Mesendoderm (in vitro differentiated cells): ENCODE results near the gene RAP1GAP2.

ENCODE experiments used
- DNase-seq: peaks from one replicate; pipeline ENCODE4 v3.0.0; 2013
- H2AK5ac ChIP-seq: 2 replicates; pipeline ENCODE4 v1.6.1; 2013; ENCODE audit warnings: low read length, inconsistent platforms
- H2BK120ac ChIP-seq: 2 replicates; pipeline ENCODE4 v1.6.1; 2013; ENCODE audit warnings: low read depth, mild to moderate bottlenecking, low read length, moderate library complexity, mixed read lengths
- H2BK15ac ChIP-seq: replicated peaks from 2 replicates; pipeline ENCODE4 v1.6.1; 2013; ENCODE audit warnings: low read depth, mild to moderate bottlenecking, moderate library complexity
- H2BK5ac ChIP-seq: 2 replicates; pipeline ENCODE4 v1.6.1; 2013; ENCODE audit warnings: low read length, inconsistent platforms
- H3K18ac ChIP-seq: 2 replicates; pipeline ENCODE4 v1.6.1; 2013; ENCODE audit warnings: mild to moderate bottlenecking, low read length, mixed read lengths
- H3K23ac ChIP-seq: one replicate; pipeline ENCODE4 v1.6.1; 2013; ENCODE audit warnings: low read length
- H3K27ac ChIP-seq: 2 replicates; pipeline ENCODE4 v1.5.1; 2013; ENCODE audit warnings: low read depth, mild to moderate bottlenecking, inconsistent platforms, low read length, moderate library complexity
- H3K27me3 ChIP-seq: 2 replicates; pipeline ENCODE4 v1.6.1; 2013; ENCODE audit warnings: low read length, control low read depth, mild to moderate bottlenecking, inconsistent platforms; ENCODE audit not compliant: insufficient read depth, poor library complexity
- H3K36me3 ChIP-seq: 2 replicates; pipeline ENCODE4 v1.6.1; 2013; ENCODE audit warnings: low read length, inconsistent platforms; ENCODE audit not compliant: control insufficient read depth, insufficient read depth
- H3K4ac ChIP-seq: one replicate; pipeline ENCODE4 v1.6.1; 2013; ENCODE audit warnings: low read depth, mild to moderate bottlenecking, low read length, moderate library complexity
- H3K4me1 ChIP-seq: 2 replicates; pipeline ENCODE4 v1.6.1; 2013; ENCODE audit warnings: low read depth, low read length, inconsistent platforms; ENCODE audit not compliant: control insufficient read depth
- H3K4me2 ChIP-seq: 2 replicates; pipeline ENCODE4 v1.6.1; 2013; ENCODE audit warnings: low read length
- H3K4me3 ChIP-seq: 2 replicates; pipeline ENCODE4 v1.5.1; 2013; ENCODE audit warnings: mild to moderate bottlenecking, low read length
- H3K56ac ChIP-seq: one replicate; pipeline ENCODE4 v1.6.1; 2013; ENCODE audit warnings: low read length
- H3K79me1 ChIP-seq: 2 replicates; pipeline ENCODE4 v1.6.1; 2013; ENCODE audit warnings: low read length, inconsistent platforms
- H3K79me2 ChIP-seq: 2 replicates; pipeline ENCODE4 v1.6.1; 2013; ENCODE audit warnings: mild to moderate bottlenecking, low read length; ENCODE audit not compliant: control insufficient read depth, insufficient read depth
- H3K9ac ChIP-seq: 2 replicates; pipeline ENCODE4 v1.6.1; 2013; ENCODE audit warnings: low read length, inconsistent platforms
- H4K5ac ChIP-seq: one replicate; pipeline ENCODE4 v1.6.1; 2013; ENCODE audit warnings: low read length
- H4K8ac ChIP-seq: one replicate; pipeline ENCODE4 v1.6.1; 2013; ENCODE audit warnings: low read depth, mild to moderate bottlenecking, control low read depth, low read length, moderate library complexity
- WGBS: extraction: QIAGEN DNeasy Blood & Tissue Kit; methylation state at CpG from one replicate; pipeline ENCODE4 v1.1.7; 2013; ENCODE audit warnings: low lambda C conversion rate, missing lambda C conversion rate; ENCODE audit not compliant: insufficient coverage; ENCODE audit errors: extremely low coverage; 5-methylcytosine and 5-hydroxymethylcytosine counted together

RAP1GAP2 gene

DNA sequence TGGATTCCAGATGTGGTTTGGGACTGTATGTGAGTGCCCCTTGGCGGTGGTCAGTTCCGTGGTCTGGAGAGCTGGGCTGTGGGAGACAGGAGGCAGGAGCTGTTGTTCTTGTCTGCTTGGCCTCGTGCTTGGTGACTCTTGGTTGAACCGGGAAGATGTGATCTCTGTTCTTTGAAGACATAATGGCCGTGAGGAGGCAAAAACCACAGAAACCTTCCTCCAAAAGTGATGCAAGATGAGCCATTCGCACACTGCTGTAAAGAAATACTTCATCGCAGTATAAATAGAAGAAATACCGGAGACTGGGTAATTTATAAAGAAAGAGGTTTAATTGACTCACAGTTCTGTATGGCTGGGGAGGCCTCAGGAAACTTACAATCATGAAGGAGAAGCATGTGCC, 128.8 kb downstream of the RAP1GAP2 start:
- Histone ChIP-seq H2BK120ac (no peak overlapping the region), H4K8ac (no peak overlapping the region), H3K27ac (peak overlapping the region; percentile 2), H3K4ac (no peak overlapping the region), H3K36me3 (no peaks in the 10 kb centered on the region), H3K79me1 (peaks cover 3% of the 10 kb centered on the region), H3K23ac (no peak overlapping the region), H3K18ac (no peak overlapping the region), H3K4me3 (no peak overlapping the region), H2BK5ac (no peak overlapping the region), H3K79me2 (peaks cover 2% of the 10 kb centered on the region), H3K4me1 (peaks cover 3% of the 10 kb centered on the region), H3K56ac (no peak overlapping the region), H4K5ac (no peak overlapping the region), H3K4me2 (no peak overlapping the region), H2BK15ac (no peak overlapping the region), H3K9ac (no peak overlapping the region), H3K27me3 (no peaks in the 10 kb centered on the region), H2AK5ac (no peak overlapping the region)
- no CpG with 5 or more reads among the region's 8 CpGs for WGBS
- no peak for DNase-seq

DNA sequence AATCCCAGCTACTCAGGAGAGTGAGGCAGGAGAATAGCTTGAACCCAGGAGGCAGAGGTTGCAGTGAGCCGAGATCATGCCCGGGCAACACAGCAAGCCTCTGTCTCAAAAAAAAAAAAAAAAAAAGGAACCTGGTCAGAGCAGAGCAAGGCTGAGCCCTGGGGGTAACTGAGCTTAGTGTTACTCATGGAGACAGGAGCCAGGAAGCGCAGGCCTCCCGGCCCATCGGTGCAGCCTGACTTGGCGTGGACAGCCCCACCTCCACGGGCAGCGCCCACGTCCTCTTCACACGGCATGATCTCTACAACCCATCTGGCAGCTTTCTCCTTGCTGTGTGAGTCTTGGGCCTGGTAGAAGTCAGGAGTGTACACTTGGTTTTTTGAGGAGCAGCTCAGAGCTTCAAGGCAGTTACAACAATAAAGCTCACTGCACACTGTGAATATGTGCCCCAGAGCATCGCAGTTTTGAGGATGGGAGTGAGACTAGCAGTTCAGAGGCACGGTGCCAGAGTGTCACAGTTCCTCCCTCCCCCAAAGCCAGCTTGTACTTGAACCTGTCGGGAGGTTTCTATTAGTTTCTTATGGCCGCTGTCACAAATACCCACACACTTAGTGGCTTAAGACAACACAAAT, 129.9 kb downstream of the RAP1GAP2 start:
- H3K36me3 ChIP-seq = no peaks in the 10 kb centered on the region
- H4K5ac ChIP-seq = no peak overlapping the region
- WGBS = no CpG with 5 or more reads among the region's 14 CpGs
- peak overlapping the region; percentile 56 for H3K56ac ChIP-seq
- no peaks in the 10 kb centered on the region for H3K27me3 ChIP-seq
- H3K79me2 ChIP-seq = peaks cover 2% of the 10 kb centered on the region
- peaks cover 3% of the 10 kb centered on the region for H3K79me1 ChIP-seq
- no peak overlapping the region for H3K4ac ChIP-seq
- H2BK15ac ChIP-seq = no peak overlapping the region
- no peak overlapping the region for H3K4me2 ChIP-seq
- no peak overlapping the region for H2AK5ac ChIP-seq
- peak overlapping the region; percentile 45 for H3K23ac ChIP-seq
- no peak overlapping the region for H3K4me3 ChIP-seq
- DNase-seq = no peak
- H3K27ac ChIP-seq = no peak overlapping the region
- no peak overlapping the region for H4K8ac ChIP-seq
- H3K9ac ChIP-seq = no peak overlapping the region
- no peak overlapping the region for H2BK120ac ChIP-seq
- H2BK5ac ChIP-seq = no peak overlapping the region
- peaks cover 3% of the 10 kb centered on the region for H3K4me1 ChIP-seq
- H3K18ac ChIP-seq = no peak overlapping the region

DNA sequence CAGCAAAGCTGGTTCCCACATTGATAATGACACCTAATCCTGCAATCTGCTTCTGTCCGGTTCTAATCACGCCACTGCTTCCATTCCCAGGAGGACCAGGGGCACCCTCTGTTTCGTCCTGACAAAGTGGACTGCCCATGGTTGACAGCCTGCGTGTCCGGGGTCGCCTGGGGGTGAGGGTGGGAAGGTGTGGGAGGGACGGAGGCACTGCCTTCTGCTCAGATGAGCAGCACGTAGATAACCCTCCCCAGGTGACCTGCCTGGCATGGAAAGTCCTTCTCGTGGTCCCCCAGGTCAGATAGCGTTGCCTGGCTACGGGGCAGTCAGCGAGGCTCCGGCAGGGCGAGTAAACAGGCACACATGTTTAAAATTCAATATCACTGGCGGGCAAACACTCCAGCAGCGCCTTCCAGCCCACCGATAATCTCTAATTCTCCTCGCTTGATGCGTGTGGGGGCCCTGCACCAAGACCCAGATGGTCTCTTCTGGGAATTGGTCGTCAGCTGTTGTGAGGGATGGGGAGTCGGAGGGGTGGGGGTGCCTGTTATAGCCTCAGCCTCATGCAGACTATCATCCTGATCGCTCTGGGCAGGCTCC, 132.2 kb downstream of the RAP1GAP2 start:
- Histone ChIP-seq H2AK5ac (no peak overlapping the region), H3K79me1 (no peaks in the 10 kb centered on the region), H2BK15ac (no peak overlapping the region), H3K27ac (no peak overlapping the region), H4K8ac (no peak overlapping the region), H3K4me2 (no peak overlapping the region), H4K5ac (no peak overlapping the region), H3K4ac (no peak overlapping the region), H3K79me2 (peaks cover 2% of the 10 kb centered on the region), H3K4me1 (peaks cover 5% of the 10 kb centered on the region), H3K4me3 (no peak overlapping the region), H3K36me3 (no peaks in the 10 kb centered on the region), H3K23ac (no peak overlapping the region), H3K18ac (no peak overlapping the region), H2BK5ac (no peak overlapping the region), H3K56ac (no peak overlapping the region), H3K9ac (no peak overlapping the region), H2BK120ac (no peak overlapping the region), H3K27me3 (no peaks in the 10 kb centered on the region)
- no peak for DNase-seq
- WGBS = no CpG with 5 or more reads among the region's 22 CpGs

DNA sequence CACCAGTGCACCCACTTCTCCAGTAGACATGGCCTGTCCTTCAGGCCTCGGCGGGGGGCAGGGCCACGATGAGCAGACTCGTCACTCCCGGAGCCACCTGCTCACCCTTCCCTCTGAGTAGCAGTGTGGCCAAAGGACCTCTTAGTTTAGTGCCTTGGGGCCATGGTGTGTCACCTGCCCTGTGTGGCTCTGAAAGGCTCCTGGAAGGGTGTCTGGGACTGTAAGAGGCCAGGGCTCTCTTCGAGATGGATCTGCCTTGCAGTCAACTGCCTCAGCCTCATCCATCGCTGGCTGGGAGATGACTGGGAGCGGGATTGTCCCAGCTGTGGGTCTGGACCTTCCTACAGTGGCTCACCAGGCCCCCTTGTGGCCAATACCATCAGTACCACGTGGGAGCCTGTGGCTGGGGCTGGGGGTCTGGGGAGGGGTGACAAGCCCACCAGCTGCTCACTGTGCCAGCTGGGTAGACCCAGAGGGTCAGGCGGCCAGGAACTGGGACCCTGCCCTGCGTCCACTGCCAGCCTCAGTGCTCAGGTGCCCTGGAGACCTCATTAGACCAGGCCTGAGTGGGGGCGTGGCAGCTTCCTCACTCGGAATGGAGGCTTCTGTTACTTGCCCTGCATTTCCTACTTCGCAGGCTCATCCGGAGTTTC, 133.8 kb downstream of the RAP1GAP2 start:
- H2BK120ac ChIP-seq = no peak overlapping the region
- H4K8ac ChIP-seq = no peak overlapping the region
- no peaks in the 10 kb centered on the region for H3K36me3 ChIP-seq
- H2BK15ac ChIP-seq = no peak overlapping the region
- H3K27ac ChIP-seq = no peak overlapping the region
- no peak overlapping the region for H3K4ac ChIP-seq
- H3K79me1 ChIP-seq = no peaks in the 10 kb centered on the region
- H3K23ac ChIP-seq = no peak overlapping the region
- H4K5ac ChIP-seq = no peak overlapping the region
- H3K4me1 ChIP-seq = peaks cover 5% of the 10 kb centered on the region
- H3K4me3 ChIP-seq = no peak overlapping the region
- H3K4me2 ChIP-seq = no peak overlapping the region
- no peak overlapping the region for H3K9ac ChIP-seq
- no peak overlapping the region for H3K18ac ChIP-seq
- peaks cover 2% of the 10 kb centered on the region for H3K79me2 ChIP-seq
- no peak overlapping the region for H2AK5ac ChIP-seq
- peak; percentile 86 for DNase-seq
- no peak overlapping the region for H2BK5ac ChIP-seq
- H3K56ac ChIP-seq = peak overlapping the region; percentile 19
- H3K27me3 ChIP-seq = no peaks in the 10 kb centered on the region
- WGBS = no CpG with 5 or more reads among the region's 15 CpGs

DNA sequence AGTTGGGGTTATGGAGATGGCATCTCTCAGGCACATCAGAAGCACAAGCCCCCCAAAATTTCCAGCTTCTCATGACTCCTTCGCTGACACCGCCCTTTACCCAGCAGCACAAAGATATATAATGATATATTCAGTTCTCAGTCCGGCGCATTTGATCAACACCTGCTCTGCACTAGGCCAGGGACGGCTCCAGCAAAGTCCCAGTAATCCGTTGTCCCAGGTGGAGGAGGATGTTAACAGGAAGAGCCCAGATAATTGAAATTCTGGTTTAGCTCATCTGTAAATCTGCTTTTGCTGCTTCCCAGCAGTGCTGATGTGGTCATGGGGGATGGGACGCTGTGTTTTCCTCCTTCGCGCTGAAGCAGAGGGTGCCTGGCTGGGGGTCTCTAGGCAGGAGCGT, 135.6 kb downstream of the RAP1GAP2 start:
- Histone ChIP-seq H3K79me1 (peaks cover 4% of the 10 kb centered on the region), H3K18ac (peak overlapping the region; percentile 10), H2BK15ac (no peak overlapping the region), H3K4ac (no peak overlapping the region), H3K36me3 (no peaks in the 10 kb centered on the region), H3K4me3 (no peak overlapping the region), H2BK120ac (no peak overlapping the region), H3K79me2 (peaks cover 2% of the 10 kb centered on the region), H3K27me3 (no peaks in the 10 kb centered on the region), H3K23ac (no peak overlapping the region), H3K9ac (no peak overlapping the region), H2BK5ac (no peak overlapping the region), H2AK5ac (no peak overlapping the region), H3K27ac (no peak overlapping the region), H4K8ac (no peak overlapping the region), H3K56ac (no peak overlapping the region), H4K5ac (no peak overlapping the region), H3K4me1 (peaks cover 5% of the 10 kb centered on the region), H3K4me2 (no peak overlapping the region)
- no CpG with 5 or more reads among the region's 10 CpGs for WGBS
- DNase-seq = no peak
